Measurements from ENCODE around the gene CFLAR.
"Not testable (repeated sequence)": the region's sequence is repeated elsewhere in the genome, so short reads cannot be mapped to it uniquely, and the experiment has no call there.

The CFLAR gene

DNA sequence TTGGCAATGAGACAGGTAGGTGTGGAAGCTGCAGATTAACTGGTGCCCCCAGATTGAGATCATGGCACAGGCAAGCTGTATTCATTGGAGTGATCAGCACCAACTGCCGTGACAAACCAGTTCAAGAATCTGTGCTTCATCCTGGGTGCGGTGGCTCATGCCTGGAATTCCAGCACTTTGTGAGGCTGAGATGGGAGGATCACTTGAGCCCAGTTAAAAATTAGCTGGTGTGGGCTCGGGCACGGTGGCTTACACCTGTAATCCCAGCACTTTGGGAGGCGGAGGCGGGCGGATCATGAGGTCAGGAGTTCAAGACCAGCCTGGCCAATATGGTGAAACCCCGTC, 33.8 kb downstream of the CFLAR start:
- not testable (repeated sequence) for DNase-seq

- no peak for DNase-seq
Observed at GRCh38 chr2:201150454-201151020, 34.6 kb downstream of the CFLAR start.

DNA sequence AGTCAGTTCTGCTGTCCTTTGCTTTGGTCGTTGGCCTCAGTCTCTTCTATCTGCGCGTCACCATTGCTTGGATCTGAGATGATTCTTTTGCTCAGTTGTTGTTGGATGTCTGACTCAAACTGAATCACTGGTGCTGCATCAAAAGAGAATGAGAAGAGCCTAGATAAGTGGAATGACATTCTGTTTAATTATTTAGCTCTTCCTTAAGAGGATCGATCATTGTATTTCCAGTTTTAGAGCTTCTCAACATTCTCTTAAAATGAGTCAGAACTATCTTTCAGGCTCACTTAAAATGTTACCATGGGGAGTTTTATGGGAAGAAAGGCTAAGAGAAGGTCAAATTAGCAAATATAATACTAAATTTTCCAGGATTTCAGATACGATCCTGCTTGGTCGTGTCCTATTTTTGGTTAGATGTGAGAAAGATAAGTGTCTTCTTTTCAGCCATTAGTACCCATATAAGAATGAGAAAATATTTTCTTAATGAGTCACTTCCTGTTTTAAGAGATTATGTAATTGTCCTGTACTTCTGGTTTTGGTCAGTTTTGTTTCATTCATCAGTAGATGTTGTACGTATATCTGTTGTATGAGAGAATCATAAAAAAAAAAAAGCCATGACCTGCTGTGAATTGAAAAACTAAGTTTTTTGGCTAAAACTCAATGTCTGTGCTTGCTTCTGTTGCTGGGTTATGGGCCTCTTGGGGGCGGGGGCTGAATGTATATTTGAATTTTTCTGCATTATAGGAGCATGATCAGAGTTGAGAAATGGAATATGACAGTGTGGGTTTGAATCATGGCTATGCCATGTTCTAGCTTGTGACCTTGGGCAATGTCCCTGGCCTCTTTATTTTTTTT, 35.4 kb downstream of the CFLAR start:
- peak; percentile 32 for DNase-seq

GRCh38 chr2:201152517-201152916, 36.6 kb downstream of the CFLAR start:
- DNase-seq: no peak

DNA sequence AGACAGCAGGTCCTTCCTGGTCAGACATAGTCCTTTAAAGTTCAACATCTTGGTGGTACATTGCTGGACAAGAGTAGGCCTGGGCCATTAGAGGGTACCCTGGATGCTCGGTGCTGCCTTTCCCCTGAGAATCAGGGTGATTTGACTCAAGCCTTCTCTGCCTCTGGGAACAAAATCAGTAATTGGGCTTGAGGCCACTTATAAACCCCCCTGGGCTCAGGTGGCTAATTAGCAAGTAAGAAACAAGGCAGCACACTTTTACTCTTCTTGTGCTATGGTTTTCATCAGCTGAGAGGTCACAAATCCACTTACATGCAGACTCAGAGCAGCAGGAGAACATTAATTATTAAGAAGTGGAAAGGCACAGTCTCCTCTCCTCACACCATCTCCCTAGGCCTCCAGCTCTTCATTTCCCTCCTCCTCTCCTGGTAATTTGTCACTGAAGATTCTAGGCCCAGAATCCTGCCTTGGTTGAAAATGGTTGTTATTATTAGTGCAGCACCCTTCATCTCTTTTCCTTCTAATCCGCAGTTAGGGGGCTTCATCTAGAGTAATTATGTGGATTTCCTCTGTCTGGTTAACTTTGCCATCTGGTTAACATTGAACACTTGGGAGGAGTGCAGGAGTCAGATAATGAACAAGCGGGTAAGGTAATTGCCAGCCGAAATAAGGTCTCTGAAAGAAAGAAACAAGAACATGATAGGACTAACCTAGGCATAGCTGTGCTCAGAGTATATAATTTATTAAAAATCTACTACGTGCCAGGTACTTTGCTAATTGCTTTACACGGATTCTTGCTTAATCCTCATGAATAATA, 37.2 kb downstream of the CFLAR start:
- no peak for DNase-seq

DNA sequence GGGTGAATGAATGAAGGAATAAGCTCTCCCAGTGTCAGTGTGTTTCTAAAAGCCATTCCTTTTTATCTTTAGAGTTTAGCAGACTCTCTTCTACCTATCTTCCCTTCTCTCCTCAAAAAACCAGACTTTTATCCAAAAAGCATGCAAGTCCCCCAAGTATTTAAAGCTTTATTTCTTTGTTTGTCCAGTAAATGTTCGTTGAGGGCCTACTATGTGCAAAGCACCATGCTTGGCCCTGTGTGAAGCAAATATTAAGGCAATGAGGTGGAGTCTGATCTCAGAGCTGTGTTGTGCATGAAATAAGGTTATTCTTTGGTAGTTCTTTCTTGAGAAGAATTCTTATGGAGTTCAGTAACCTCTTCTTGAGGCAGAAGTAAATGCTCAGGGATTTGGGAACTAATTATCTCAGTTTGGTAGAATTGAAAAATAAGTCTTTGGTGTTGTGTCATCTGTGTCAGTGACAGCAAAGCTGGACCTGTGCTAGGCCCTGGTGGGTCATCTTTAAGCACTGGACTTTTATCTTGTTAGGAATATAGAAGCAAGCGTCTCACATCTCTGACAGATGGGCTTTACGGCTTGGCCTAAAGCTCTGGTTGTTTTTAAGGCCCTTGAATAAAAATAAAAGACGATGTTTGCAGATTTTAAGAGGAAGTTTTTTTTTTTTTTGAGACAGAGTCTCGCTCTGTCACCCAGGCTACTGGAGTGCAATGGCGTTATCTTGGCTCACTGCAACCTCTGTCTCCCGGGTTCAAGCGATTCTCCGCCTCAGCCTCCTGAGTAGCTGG, 38.8 kb downstream of the CFLAR start:
- DNase-seq: no peak

GRCh38 chr2:201156036-201156435, 40.1 kb downstream of the CFLAR start:
- no peak for DNase-seq

GRCh38 chr2:201156640-201157039, 40.7 kb downstream of the CFLAR start:
- no peak for DNase-seq

GRCh38 chr2:201157694-201158093, 41.7 kb downstream of the CFLAR start:
- no peak for DNase-seq

GRCh38 chr2:201158111-201158929, 42.4 kb downstream of the CFLAR start:
- DNase-seq: peak; percentile 71

GRCh38 chr2:201164166-201164565, 48.2 kb downstream of the CFLAR start:
- no peak for DNase-seq

GRCh38 chr2:201167546-201167945, 51.6 kb downstream of the CFLAR start:
- no peak for DNase-seq

- DNase-seq: not testable (repeated sequence)
Observed at GRCh38 chr2:201168496-201168895, 52.5 kb downstream of the CFLAR start.

DNA sequence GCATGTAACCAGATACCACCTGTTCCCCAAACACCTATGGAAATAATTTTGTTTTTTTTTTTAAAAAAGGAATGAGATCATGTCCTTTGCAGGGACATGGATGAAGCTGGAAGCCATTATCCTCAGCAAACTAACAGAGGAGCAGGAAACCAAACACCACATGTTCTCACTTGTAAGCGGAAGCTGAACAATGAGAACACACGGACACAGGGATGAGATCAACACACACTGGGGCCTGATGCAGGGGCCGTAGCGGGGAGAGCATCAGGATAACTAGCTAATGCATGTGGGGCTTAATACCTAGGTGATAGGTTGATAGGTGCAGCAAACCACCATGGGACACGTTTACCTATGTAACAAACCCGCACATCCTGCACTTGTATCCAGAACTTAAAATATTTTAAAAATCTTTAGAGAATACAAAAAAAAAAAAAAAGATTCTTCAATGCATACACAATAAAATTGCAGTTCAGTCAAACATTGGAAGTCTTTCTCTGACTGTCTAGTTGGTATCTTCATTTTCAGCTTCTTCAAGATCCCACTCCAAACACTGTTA, 55.4 kb downstream of the CFLAR start:
- no peak for DNase-seq

DNA sequence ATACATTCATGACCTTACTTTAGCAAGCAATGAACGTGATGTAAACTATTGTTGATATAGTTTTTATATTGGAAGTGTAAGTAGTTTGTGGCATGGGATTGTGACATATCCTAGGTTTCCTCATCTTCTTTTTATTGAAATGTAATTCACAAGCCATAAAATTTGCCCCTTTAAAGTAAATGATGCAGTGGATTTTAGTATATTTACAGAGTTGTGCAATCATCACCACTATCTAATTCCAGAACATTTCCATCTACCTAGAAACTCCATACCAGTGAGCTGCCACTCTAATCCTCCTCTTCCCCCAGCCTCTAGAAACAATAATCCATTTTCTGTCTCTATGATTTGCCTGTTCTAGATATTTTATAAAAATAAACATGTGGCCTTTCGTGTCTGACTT, 56.3 kb downstream of the CFLAR start:
- DNase-seq: no peak

- no peak for DNase-seq
Observed at GRCh38 chr2:201174687-201175086, 58.7 kb downstream of the CFLAR start.

- DNase-seq: no peak
Observed at GRCh38 chr2:201176081-201176481, 60.1 kb downstream of the CFLAR start.

DNA sequence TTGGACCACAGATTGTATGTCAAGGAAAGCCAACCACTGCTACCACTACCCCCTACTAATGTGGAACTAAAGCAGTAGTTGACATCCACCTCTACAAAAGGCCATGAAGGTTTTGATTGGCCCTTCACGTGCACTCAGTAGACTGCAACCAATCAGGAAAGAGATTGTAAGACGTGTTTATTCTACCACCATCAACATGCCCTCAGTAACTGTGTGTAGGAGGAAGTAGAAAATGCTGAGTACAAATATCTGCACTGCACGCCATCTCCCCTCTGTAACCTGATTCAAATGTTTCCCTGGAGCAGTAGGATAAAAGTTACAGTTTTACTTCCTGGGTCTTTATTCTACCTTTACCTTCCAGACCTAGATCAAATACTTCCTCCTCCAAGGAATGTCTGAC, 64.0 kb downstream of the CFLAR start:
- DNase-seq: no peak

DNA sequence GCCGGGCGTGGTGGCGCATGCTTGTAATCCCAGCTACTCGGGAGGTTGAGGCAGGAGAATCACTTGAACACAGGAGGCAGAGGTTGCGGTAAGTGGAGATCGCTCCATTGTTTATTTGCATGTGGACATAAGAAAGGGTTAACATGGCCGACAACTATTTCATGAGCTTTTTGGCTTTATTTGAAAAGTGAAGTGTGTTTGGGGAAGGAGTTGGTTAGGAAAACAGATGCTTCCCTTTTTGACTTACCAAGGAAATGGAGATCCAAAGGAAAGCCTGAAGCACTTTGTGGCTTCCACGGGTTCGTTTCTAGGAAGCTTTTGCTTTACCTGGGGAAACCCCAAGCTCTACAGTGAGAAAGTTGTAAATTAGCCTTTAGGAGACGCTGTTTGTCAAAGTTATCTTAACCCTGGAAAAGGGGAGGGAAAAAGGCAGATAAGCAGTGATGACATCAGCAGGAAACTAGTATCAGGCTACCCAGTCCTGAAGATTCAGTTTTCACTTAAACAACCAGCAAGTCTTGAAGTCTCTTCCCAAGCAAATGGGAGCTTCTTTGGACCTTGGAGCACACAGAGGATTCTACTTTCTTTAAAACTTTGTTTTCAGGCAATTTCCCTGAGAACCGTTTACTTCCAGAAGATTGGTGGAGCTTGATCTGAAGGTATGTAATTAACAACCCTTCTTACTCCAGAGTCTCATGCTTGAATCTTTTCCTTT, 66.8 kb downstream of the CFLAR start, which contains the start of gene CASP10:
Gene CASP10, plus strand, starts transcription at position 492 of the 715 bp plus-strand sequence. CDS start 2,637 bp downstream, outside the sequence.
- peak; percentile 66 for DNase-seq

- DNase-seq: no peak
Observed at GRCh38 chr2:201183365-201183727, 67.4 kb downstream of the CFLAR start.

GRCh38 chr2:201183835-201184234, 67.9 kb downstream of the CFLAR start:
- DNase-seq: not testable (repeated sequence)

Data from activated CD4-positive, alpha-beta T cell treated with anti-CD3 and anti-CD28 coated beads, Interleukin-2, Interleukin-6, amounts not matched to agents 100 ng/mL and 50 ng/mL, durations not matched to agents 16 hours and 8 hours (primary cell).